BLaER1 treated with 17β-estradiol and CSF1 and Interleukin-3, amounts not matched to agents 10 nM and 100 nM (cell line): Measurements from ENCODE around the gene C1orf167.

Experiments
- H3K27ac ChIP-seq, 11 experiments: shearing (Covaris generic); formaldehyde crosslinking; 2 replicates each; pipeline ENCODE4 v1.8.1; 2022
- H3K27me3 ChIP-seq, 11 experiments: shearing (Covaris generic); formaldehyde crosslinking; 2 replicates each; pipeline ENCODE4 v1.8.1; 2022
- H3K36me3 ChIP-seq, 11 experiments: shearing (Covaris generic); formaldehyde crosslinking; 2 replicates each; pipeline ENCODE4 v1.8.1; 2022
- H3K4me1 ChIP-seq, 10 experiments: shearing (Covaris generic); formaldehyde crosslinking; 2 replicates each; pipeline ENCODE4 v1.8.1; 2022
- H3K4me2 ChIP-seq, 11 experiments: shearing (Covaris generic); formaldehyde crosslinking; 2 replicates each; pipeline ENCODE4 v1.8.1; 2022
- H3K4me3 ChIP-seq, 10 experiments: shearing (Covaris generic); formaldehyde crosslinking; 2 replicates each; pipeline ENCODE4 v1.8.1; 2022
- H3K9ac ChIP-seq, 11 experiments: shearing (Covaris generic); formaldehyde crosslinking; 2 replicates each; pipeline ENCODE4 v1.8.1; 2022
- H3K9me3 ChIP-seq, 11 experiments: shearing (Covaris generic); formaldehyde crosslinking; replicated peaks in 1 of 11; 2 replicates each; pipeline ENCODE4 v1.8.1; 2022
- H4K20me1 ChIP-seq, 11 experiments: shearing (Covaris generic); formaldehyde crosslinking; 2 replicates each; pipeline ENCODE4 v1.8.1; 2022
- Cebpa-rat ChIP-seq, 11 experiments: shearing (Covaris generic); IDR thresholded peaks; 2 replicates each; pipeline ENCODE4 v1.8.1; 2022

The C1orf167 gene

GRCh38 chr1:11748294-11749202, 13.4 kb upstream of the C1orf167 start:
- peaks cover 0 to 30% (median 0%) of the 10 kb centered on the region in 11 experiments; a peak in 5 of 22 replicates for H4K20me1 ChIP-seq
- peak overlapping the region; percentile 14 to 78 (median 49); a peak in 21 of 22 replicates for H3K4me2 ChIP-seq
- peaks cover 34 to 69% (median 58%) of the 10 kb centered on the region in 10 experiments for H3K4me1 ChIP-seq
- peaks cover 0 to 79% (median 59%) of the 10 kb centered on the region in 11 experiments; a peak in 20 of 22 replicates for H3K36me3 ChIP-seq
- H3K9me3 ChIP-seq = no peaks in the 10 kb centered on the region
- H3K4me3 ChIP-seq = no peak overlapping the region
- H3K9ac ChIP-seq = peak overlapping the region in 10 of 11 experiments; percentile 11 to 65 (median 40); a peak in 13 of 22 replicates
- no peak for TF ChIP-seq Cebpa-rat (IDR thresholded peaks at IDR 0.05)
- H3K27me3 ChIP-seq = no peaks in the 10 kb centered on the region
- peak overlapping the region in 8 of 11 experiments; percentile 32 to 71 (median 62); a peak in 16 of 22 replicates for H3K27ac ChIP-seq

GRCh38 chr1:11749203-11749689, 12.7 kb upstream of the C1orf167 start:
- Histone ChIP-seq H3K9me3 (no peaks in the 10 kb centered on the region), H3K4me1 (peaks cover 34 to 69% (median 59%) of the 10 kb centered on the region in 10 experiments), H3K9ac (peak overlapping the region in 10 of 11 experiments; percentile 7 to 65 (median 40); a peak in 11 of 22 replicates), H4K20me1 (peaks cover 0 to 23% (median 0%) of the 10 kb centered on the region in 11 experiments; a peak in 5 of 22 replicates), H3K27ac (peak overlapping the region in 8 of 11 experiments; percentile 32 to 71 (median 62); a peak in 16 of 22 replicates), H3K4me3 (no peak overlapping the region), H3K27me3 (no peaks in the 10 kb centered on the region), H3K4me2 (peak overlapping the region in 10 of 11 experiments; percentile 10 to 78 (median 52); a peak in 20 of 22 replicates), H3K36me3 (peaks cover 0 to 73% (median 59%) of the 10 kb centered on the region in 11 experiments; a peak in 20 of 22 replicates)
- TF ChIP-seq Cebpa-rat (IDR thresholded peaks at IDR 0.05) = no peak

GRCh38 chr1:11749996-11750395, 12.0 kb upstream of the C1orf167 start:
- Histone ChIP-seq H3K9ac (0 out of 22 replicates have a peak overlapping the region, but pooled peaks of 2 of the 11 experiments have one; percentile 15 to 41), H3K4me1 (peaks cover 34 to 66% (median 58%) of the 10 kb centered on the region in 10 experiments), H4K20me1 (peaks cover 0 to 20% (median 0%) of the 10 kb centered on the region in 11 experiments; a peak in 5 of 22 replicates), H3K36me3 (peaks cover 0 to 66% (median 57%) of the 10 kb centered on the region in 11 experiments; a peak in 20 of 22 replicates), H3K9me3 (no peaks in the 10 kb centered on the region), H3K27me3 (no peaks in the 10 kb centered on the region), H3K4me2 (no peak overlapping the region), H3K4me3 (no peak overlapping the region), H3K27ac (peak overlapping the region in 2 of 11 experiments; percentile 2 to 64; a peak in 1 of 22 replicates)
- no peak for TF ChIP-seq Cebpa-rat (IDR thresholded peaks at IDR 0.05)

GRCh38 chr1:11751087-11751486, 10.9 kb upstream of the C1orf167 start:
- Histone ChIP-seq H3K36me3 (peaks cover 0 to 55% (median 48%) of the 10 kb centered on the region in 11 experiments; a peak in 20 of 22 replicates), H3K27ac (peak overlapping the region in 1 of 11 experiments; percentile 11; a peak in 2 of 22 replicates), H3K9ac (peak overlapping the region in 3 of 11 experiments; percentile 9 to 41 (median 32); a peak in 3 of 22 replicates), H3K9me3 (no peaks in the 10 kb centered on the region), H3K4me3 (no peak overlapping the region), H3K4me1 (peaks cover 27 to 56% (median 48%) of the 10 kb centered on the region in 10 experiments), H3K27me3 (no peaks in the 10 kb centered on the region), H4K20me1 (peaks cover 0 to 20% (median 0%) of the 10 kb centered on the region in 11 experiments; a peak in 3 of 22 replicates), H3K4me2 (no peak overlapping the region)
- TF ChIP-seq Cebpa-rat (IDR thresholded peaks at IDR 0.05) = no peak

GRCh38 chr1:11752359-11753088, 9.5 kb upstream of the C1orf167 start:
- H3K9ac ChIP-seq = peak overlapping the region in 8 of 11 experiments; percentile 6 to 62 (median 46); a peak in 12 of 22 replicates
- peaks cover 21 to 42% (median 34%) of the 10 kb centered on the region in 10 experiments for H3K4me1 ChIP-seq
- H3K4me3 ChIP-seq = no peak overlapping the region
- H3K27ac ChIP-seq = peak overlapping the region in 8 of 11 experiments; percentile 6 to 60 (median 34); a peak in 10 of 22 replicates
- H3K4me2 ChIP-seq = peak overlapping the region; percentile 25 to 77 (median 60); a peak in 21 of 22 replicates
- no peaks in the 10 kb centered on the region for H3K27me3 ChIP-seq
- no peak for TF ChIP-seq Cebpa-rat (IDR thresholded peaks at IDR 0.05)
- peaks cover 0 to 42% (median 35%) of the 10 kb centered on the region in 11 experiments; a peak in 20 of 22 replicates for H3K36me3 ChIP-seq
- H4K20me1 ChIP-seq = peaks cover 0 to 20% (median 0%) of the 10 kb centered on the region in 11 experiments; a peak in 2 of 22 replicates
- no peaks in the 10 kb centered on the region for H3K9me3 ChIP-seq

- no peak for TF ChIP-seq Cebpa-rat (IDR thresholded peaks at IDR 0.05)
- Histone ChIP-seq H4K20me1 (peaks cover 0 to 20% (median 0%) of the 10 kb centered on the region in 11 experiments; a peak in 1 of 22 replicates), H3K9ac (no peak overlapping the region)
Measured at GRCh38 chr1:11753555-11754208, 8.3 kb upstream of the C1orf167 start.

GRCh38 chr1:11757047-11757446, 4.9 kb upstream of the C1orf167 start:
- no peak for TF ChIP-seq Cebpa-rat (IDR thresholded peaks at IDR 0.05)
- Histone ChIP-seq H3K27ac (no peak overlapping the region), H3K4me1 (peaks cover 7 to 23% (median 14%) of the 10 kb centered on the region in 10 experiments; a peak in 19 of 20 replicates), H3K9me3 (no peaks in the 10 kb centered on the region), H3K27me3 (peaks cover 0 to 8% (median 6%) of the 10 kb centered on the region in 11 experiments; a peak in 16 of 22 replicates), H3K9ac (no peak overlapping the region), H3K4me3 (no peak overlapping the region), H4K20me1 (peaks cover 0 to 7% (median 0%) of the 10 kb centered on the region in 11 experiments; a peak in 1 of 22 replicates), H3K36me3 (no peaks in the 10 kb centered on the region), H3K4me2 (no peak overlapping the region)

More at GRCh38 chr1:11753555-11754208, 8.3 kb upstream of the C1orf167 start:
- Histone ChIP-seq H3K4me1 (peaks cover 13 to 31% (median 22%) of the 10 kb centered on the region in 10 experiments), H3K27ac (no peak overlapping the region), H3K27me3 (no peaks in the 10 kb centered on the region), H3K4me3 (no peak overlapping the region), H3K4me2 (peak overlapping the region in 5 of 11 experiments; percentile 8 to 77 (median 68); a peak in 5 of 22 replicates), H3K36me3 (peaks cover 0 to 30% (median 25%) of the 10 kb centered on the region in 11 experiments; a peak in 19 of 22 replicates), H3K9me3 (no peaks in the 10 kb centered on the region)
